GM19238 (cell line): ENCODE data around the gene PDE4B.
A peak's percentile ranks its signal among the peaks of the same experiment; 100 is the strongest.
"Not testable (repeated sequence)": the region's sequence is repeated elsewhere in the genome, so short reads cannot be mapped to it uniquely, and the experiment has no call there.

ENCODE experiments used
- DNase-seq: peaks from one replicate; pipeline ENCODE4 v3.0.0; 2011; ENCODE audit warnings: low spot score; ENCODE audit not compliant: insufficient read length

The PDE4B gene

DNA sequence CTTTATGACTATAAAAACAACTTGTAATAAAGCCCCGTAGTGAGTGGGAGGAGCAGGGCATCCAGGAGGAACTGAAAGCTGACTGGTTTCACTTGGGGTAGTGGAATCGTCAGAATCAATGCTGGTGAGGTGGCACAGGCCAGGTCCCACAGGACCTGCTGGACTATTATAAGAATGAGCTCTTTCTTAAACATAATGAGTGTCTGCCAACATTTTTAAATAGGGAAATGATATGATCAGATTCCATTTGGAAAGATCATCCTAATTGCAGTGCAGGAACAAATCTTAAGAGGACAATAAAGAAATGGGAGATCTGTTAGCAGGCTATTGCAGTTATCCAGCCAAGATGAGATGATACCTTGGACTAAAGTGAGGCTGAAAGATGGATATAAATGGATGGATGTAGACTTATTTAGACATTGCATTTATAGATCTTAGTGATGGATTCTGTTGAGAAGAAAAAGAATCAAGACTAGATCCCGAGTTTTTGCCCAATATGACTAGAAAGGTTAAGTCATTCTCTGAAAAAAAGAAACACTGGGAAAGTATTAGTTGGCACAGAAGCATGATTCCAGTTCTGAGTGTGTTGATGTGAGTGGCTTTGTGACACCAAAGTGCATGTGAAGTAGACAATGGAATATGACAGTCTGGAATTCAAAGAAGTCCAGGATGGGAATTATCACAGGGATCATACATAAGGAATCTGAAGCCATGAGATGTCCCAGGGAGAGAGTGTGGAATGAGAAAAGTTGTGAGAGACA is 587.9 kb downstream of the PDE4B start:
- DNase-seq, result no peak

DNA sequence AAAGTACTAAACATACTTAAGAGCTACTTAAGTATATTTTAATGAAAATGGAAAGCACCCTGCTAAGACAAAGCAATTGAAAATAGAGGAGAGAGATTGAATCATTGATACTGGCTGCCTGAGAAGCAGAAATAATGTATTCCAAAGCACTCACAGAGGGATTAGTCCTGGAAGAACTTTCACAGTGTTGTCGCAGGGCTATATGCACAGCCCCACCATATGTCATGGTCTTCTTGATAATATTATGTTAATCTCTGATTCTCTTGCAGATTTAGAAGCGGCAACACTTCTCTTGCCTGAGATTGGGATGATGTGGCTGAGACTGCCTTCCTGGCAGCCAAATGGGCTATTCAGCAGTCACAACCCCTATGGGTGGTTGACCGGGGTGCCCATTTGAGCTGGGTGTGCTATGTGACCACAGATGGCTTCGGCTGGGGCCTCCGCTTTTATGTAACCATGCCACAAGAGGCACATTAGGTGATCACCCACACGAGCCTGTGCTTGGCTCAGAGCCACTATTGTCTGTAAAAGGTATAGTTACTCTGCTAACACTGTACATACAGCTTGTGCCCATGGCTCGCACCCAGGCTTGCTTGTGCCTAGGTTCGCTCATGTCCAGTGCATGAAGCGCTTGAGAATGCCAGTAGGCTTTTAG is 589.1 kb downstream of the PDE4B start:
- DNase-seq, result no peak

DNA sequence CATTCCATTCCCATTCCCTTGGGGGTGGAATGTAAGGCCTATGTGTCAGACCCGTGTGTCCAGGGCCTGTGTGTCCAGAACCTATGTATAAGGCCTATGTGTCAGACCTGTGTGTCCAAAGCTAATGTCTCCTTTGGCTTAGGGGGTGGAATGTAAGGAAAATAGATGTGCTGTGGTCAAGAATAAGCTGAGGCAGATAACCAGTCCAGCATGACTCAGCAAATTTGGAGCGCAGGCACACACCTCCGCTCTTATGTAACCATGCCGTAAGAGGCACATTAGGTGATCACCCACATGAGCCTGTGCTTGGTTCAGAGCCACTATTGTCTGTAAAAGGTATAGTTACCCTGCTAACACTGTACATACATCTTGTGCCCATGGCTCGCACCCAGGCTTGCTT is 590.5 kb downstream of the PDE4B start:
- DNase-seq, result no peak

DNA sequence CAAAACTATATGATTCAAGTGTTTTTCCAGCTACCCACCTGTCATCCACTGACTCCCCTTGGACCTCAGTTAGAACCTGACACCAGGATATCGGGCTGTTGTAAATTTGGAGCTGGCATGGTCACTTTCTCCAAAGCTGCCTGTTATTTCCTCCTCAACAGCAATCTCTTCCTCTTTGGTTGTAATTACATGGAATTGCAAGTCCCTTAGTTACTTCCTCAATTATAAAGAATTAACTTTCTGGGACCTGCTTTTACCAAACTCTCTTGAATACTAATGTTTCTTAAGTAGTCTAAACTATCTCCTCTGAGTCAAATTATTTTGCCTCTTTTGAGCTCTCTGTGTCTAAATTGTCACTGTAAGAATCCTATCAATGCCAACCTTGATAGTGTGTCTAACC is 590.9 kb downstream of the PDE4B start:
- DNase-seq, result no peak

DNA sequence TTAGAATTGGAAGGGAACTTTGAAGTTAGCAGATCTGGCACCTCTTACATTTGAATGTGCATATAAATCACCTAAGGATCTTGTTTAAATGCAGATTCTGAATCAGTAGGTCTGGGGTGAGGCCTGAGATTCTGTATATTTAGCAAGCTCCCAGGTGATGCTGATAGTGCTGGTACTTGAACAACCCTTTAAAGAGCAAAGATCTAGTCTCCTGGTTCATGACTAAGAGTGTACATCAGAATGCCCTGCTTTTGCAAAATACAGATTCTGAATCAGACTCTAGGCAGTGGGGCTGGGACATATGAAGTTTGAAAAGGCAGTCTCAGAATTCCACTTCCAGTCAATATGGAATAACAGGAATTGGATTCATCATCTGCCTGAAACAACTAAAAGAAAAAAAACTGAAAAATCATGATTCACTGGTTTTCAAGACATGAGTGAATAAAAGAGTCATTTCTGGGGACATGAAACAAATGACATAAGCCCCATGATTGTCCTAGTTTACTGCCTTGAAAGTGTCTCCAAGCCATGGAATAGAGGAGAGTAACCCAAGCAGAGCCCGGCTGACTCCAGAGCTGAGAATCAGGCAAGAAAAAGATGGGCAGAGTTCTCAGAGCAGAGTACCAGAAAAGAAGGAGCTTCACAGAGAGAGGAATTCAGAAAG is 591.7 kb downstream of the PDE4B start:
- no peak for DNase-seq

DNA sequence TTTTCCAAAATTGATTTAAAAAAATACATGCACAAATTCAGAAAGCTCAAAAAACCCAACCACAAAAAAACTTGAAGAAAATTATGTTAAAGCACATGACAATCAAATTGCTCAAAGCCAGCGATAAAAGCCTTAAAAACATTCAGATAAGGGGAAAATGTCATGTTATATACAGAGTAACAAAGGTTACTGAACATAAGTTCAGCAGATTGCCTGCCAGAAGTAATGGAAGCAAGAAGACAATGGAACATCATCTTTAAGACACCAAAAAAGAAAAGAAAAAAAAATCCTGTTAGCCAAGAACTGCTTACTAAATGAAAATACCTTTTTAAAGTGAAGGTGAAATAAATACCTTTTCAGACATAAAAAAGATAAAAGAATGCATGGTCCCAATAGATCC is 594.0 kb downstream of the PDE4B start:
- no peak for DNase-seq

DNA sequence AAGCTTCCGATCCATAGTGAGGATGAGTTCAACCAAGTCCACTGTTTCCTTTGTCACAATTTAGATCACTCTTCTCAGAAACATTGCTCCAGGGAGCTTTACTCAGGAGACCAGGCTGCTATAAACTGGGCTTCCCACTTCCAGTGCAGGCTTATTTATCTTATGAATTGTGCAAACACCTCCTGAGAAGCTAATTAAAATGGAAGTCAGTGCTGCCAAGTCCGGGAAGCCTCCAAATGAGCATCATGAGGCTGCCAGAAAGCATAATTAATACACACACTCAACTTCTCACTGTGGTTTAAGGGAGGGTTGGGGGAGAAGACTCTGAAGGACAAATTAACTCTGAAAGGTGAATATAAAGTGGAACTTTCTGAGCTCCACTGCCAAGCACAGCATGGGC is 596.2 kb downstream of the PDE4B start:
- DNase-seq, result no peak

DNA sequence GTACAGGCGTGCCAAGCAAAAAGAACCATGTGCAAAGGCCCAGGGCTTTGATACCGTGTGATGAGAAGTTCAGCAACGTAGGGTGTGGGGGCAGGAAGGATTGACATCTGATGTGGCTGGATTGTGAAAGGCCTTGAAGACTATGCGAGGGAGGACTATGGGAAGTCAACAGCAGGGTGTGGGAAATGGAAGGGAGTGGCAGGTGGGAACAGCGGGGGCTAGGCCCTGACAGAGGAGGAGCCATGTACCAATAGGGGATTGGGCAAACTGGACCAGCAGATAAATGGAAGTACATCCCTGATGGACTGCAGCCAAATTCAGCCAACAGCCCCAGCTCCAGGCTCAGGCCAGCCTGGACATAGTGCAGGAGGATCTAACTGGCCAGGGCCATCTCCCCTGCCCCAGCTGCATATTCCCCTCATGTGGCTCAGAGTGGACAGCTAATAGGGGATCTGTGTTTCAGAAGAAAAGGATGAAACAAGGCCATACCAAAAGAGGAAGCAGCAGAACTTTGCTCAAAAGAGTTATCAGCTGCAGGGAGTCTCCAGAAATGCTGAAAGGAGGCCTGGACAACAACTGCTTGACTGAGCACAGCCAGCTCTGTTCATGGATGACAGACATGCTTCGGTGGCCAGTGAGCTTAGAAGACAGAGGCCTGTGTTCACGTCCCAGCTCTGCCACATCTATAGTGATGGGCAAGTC is 601.0 kb downstream of the PDE4B start:
- DNase-seq, result no peak

DNA sequence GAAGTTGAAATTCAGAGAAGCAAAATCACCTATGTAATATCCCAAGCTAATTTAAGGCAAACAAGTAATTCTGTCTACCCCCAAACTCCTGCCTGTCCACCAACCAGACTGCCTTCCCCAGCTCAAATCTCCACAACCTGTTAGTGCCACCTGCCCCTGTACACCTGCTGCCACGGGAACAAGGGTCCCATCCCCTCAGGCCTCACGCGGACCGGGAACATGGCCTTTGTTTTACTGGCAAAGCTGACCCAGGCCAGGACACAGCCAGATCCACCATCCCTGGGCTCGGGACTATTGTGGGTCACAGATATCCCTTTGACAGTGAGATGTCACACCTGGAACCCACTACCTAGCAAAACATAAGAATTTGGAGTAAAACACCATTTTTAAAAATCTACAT is 601.9 kb downstream of the PDE4B start:
- DNase-seq, result no peak

DNA sequence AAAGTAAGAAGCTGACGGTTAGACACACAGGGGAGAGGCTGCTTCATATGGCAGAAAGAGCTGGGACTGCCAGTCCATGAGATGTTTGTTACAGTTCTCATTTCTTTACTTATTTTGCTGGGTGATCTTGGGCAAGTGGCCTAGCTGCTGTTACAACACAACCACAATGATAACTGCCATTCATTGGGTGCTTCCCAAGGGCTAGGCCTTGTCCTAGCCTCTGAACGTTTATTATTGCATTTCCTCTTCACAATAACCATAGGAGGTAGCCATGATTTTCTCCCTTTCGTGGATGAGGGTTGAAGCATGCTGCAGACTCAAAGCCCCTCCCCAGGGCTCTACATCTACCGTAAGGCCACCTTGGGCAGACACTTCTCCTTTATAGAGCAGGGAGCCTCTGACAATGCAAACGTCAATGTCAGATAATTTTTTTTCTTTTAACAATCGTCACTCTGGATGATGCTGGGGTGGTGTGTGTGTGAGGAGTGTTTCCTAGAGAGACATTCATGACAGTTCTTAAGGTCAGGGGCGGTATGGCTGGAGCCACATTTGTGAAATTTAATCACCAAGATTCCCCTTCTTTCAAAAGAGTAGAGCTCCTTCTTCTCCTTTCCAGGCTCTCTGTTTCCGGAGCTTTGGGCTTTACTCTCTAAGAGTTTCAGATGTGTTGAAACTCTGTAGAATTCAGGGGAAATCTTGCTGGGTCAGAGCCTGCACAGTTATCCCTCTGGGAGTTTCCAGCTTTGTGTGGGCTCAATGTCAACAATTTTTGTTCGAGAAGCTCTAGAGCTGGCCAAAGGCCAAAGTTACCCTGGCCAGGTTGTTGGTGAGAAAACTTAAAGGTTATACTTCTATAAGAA is 602.7 kb downstream of the PDE4B start:
- DNase-seq, result no peak

DNA sequence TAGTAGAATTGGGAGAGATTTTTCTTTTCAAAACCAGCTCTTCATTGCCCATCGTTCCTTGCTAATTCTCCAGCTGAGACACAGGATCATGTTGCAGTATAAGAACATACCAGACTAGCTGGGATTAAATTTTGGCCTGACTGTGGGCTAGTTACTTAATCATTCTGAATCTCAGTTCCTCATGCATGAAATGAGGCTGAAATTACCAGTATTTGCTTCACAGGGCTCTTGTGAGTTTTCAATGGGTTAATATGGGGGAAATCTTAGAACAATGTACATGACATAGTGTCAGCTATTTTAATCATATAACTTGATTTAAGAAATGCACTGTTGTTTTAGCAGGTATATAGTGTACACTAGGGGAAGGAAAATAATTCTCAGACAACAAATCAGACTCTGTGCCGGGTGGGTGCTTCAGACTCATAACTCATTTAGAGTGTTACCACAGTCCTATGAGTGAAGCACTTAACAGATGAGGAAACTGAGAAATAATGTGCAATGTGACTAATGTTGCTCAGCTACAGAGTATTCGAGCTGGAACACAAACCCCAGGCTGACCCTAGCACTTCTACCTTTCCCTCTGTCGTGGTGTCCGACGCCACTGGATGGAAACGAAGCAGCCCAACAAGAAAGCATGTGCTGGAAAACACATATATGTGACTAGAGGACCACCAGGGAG is 603.7 kb downstream of the PDE4B start:
- DNase-seq, result no peak

DNA sequence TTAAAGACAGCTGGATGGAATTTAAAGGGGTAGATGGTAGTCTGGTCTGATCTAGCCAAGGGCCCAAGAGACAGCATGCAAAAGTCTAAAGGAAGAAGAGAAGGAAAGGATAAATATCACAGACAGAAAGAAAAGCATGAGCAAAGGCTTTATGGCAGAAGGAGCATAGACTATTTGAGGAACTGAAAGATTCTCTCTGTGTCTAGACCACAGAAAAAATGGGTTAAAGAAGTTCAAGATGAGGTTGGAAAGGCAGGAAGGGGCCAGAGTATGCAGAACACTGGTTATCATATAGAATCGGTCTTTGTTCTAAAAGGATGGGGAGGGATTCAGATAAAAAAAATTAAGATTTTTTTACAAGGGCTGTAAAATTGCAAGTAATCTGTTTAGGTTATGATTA is 604.5 kb downstream of the PDE4B start:
- DNase-seq, result no peak

DNA sequence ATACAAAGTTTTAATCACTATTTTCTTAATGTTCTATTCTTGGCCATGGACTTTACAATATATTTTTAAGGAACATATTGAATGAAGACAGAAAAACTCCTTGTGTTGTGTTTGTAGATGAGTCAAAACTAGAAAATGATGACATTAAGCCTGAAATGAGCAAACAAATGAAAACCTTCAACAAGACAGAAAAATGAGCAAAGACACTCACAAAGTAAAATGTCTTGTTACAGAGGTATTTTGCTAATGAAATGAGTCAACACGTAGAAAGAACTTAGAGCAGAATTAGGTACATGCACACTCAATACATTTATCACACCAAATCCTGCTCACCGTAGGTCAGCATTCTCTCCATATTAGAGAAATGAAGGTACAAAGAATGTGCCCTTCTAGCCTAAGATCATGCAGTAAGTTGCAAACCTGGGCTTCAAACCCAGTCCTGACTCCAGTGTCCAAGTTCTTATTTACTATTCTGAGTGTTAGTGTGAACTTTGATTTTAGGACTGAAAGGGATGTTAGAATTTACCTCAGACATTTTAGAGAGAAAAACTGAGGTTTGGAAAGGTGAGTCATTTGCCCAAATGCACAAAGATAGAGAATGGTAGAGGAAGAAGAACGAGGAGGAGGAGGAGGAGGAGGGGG is 607.3 kb downstream of the PDE4B start:
- DNase-seq, result no peak

DNA sequence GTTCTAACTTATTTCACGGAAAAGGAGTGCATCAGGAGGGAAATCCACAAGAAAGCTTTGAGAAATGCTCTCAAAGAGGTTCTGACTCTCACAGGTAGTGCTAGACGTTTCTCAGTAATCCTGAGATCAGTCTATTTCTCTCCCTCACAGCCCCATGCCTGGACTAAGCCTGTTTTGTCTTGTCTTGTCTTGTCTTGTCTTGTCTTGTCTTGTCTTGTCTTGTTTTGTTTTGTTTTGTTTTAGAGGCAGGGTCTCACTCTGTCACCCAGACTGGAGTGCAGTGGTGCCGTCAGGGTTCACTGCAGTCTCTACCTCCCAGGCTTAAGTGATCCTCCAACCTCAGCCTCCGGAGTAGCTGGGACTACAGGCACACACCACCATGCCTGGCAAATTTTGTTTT is 608.0 kb downstream of the PDE4B start:
- DNase-seq, result no peak

DNA sequence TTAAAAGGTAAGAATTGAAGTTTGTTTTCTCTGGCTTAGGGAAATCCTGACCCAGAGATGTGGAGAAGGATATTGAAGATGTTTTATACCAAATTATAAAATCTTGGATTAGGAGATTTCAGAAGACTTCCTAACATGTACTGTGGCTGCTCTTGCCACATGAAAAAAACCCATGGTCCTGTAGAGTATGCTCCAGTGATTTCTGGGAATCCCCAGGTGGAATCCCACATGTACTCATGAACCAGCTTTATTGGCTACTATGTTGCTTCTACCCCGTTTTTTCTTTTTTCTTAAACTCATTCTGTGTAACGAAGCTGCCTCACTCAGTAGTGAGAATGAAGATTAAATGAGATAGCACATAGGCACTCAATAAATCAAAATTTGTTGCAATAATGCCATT is 608.5 kb downstream of the PDE4B start:
- no peak for DNase-seq

DNA sequence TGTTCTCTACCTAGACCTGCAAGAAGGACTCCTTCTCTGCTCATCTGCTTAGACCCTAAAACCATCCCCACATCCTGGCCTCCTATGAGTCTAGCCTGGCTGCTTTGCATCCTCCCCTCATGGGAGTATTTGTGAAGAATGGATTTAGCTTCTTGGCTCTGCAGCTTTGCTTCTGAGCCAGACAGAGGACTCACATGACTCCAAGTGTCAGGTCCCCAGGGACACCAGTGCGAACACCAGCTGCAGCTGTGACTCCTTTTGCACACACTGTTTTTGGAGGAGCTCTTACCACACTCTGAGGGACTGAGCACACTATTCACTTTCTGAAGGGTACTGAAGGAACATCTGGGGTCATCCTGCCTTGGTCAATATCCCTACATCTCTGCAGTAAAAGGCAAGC is 609.5 kb downstream of the PDE4B start:
- DNase-seq, result peak; percentile 56

DNA sequence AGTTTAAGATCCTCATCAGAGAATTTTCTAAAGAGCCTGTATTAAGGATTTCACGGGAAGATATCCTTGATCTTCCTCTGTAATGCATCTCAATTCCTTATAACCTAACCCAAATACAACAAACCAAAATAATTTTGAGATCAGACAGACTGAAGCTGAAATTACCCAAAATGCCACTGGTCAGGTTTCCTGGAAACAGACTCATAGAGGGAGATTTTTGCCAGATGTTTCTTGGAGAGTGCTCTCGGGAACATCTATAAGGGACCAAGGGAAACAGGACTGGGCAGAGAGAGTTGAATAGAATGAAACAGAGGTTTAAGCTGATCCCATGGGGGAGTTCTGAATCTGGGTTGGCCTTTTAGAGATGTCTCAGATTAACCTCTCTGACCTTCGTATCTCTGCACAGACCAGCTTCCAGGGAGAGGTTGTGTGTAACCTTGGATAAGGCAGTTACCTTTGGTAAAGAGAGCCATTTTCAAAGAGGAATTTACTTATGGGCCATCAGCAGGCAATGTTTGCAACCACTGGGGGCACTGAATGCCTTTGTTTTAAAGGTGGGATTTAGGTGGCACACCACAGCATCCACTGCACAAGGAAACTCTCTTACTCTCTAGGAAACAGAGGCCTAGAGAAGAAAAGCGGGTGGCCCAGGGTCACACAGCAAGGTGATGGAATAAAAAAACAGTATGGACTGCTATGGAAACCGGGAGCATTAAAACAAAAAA is 610.5 kb downstream of the PDE4B start:
- no peak for DNase-seq

DNA sequence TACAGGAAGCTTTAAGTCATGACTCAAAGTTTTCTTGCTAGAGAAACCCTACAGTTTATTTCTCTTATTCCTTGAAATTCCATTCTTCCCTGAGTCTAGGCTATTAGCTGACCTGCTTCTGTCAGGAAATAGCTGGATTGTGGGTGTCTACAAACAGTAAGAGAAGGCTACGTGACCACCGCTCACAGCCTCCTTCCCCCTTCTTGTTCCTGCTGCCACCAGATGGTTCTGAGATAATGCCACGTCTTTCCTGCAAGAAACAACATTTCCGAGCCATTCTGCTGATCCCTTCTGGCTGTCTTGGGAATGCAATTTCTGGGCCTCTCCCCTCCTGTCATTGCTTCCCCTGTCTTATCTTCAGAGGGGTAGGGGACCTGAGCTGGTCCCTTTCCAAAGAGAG is 612.4 kb downstream of the PDE4B start:
- DNase-seq, result no peak

DNA sequence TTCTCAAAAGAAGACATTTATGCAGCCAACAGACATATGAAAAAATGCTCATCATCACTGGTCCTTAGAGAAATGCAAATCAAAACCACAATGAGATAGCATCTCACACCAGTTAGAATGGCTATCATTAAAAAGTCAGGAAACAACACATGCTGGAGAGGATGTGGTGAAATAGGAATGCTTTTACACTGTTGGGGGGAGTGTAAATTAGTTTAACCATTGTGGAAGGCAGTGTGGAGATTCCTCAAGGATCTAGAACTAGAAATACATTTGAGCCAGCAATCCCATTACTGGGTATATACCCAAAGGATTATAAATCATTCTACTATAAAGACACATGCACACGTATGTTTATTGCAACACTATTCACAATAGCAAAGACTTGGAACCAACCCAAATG is 618.8 kb downstream of the PDE4B start:
- not testable (repeated sequence) for DNase-seq
